GM19043 (cell line): Measurements from ENCODE around the gene B4GALT1.
"Not testable (repeated sequence)": the region's sequence is repeated elsewhere in the genome, so short reads cannot be mapped to it uniquely, and the experiment has no call there.

Experiments used
- ATAC-seq: cut with Tn5 transposase; IDR thresholded peaks from one replicate; pipeline ENCODE4 v1.9.1; 2021; ENCODE audit warnings: low read depth; ENCODE audit not compliant: unreplicated experiment

B4GALT1 gene

DNA sequence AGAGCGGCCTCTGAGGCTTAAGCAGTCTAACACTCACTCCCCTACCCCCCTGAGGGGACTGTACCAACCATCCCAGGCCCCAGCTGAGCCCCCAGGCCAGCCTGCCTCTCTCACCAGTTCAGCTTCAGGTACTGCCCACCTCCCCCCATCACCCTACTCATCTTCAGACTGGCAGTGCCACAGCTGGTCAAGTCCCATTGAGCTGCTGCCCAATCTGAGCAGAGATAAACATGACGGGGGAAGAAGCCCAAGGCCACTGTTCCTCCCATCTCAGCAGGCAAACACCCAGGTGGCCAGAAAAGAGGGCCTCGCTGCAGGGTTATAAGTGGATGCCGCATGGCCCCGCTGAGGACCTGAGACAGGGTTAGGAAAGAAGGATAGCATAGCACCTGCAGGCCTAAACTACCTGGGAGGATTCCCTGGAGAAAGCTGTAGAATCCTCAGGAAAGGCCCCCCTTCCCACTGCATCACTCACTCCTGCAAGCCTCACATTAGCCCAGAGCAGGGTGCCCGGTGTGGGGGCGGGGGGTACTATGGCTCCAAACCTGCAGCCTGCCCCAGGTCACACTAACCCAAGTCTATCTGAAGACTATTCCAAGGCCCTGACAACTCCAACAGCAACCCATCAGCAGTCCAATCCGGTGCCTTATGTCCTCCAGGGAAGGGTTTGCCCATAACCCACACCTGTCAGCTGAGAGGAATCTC, 3.6 kb downstream of the B4GALT1 start:
- ATAC-seq = no peak

DNA sequence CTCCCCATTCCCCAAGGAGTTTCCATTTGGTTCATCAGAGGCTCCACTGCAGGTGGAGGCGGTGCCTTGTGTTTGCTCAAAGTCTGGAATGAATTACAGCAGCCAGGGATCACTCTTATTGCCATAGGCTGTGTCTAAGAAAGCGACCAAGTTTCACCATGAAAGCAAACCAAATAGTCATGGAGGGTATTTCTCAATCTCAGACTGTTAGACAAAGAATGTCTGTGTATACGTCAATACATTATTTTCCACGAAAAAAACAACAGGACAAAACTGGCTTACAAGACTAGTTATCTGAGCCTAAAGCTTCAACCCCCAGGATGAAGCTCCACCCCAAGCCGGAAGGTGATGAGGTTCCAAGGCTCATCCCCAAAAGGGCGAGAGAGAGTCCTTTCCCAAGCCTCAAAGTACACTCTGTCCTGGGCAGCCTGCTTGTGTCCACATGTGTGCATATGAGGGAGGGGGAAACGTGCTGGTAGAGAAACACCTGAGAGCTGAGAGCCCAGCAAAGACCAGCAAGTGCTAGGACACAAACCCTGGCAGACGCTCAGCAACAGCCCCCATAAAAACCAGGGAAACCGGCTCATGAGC, 4.3 kb downstream of the B4GALT1 start:
- ATAC-seq = no peak

DNA sequence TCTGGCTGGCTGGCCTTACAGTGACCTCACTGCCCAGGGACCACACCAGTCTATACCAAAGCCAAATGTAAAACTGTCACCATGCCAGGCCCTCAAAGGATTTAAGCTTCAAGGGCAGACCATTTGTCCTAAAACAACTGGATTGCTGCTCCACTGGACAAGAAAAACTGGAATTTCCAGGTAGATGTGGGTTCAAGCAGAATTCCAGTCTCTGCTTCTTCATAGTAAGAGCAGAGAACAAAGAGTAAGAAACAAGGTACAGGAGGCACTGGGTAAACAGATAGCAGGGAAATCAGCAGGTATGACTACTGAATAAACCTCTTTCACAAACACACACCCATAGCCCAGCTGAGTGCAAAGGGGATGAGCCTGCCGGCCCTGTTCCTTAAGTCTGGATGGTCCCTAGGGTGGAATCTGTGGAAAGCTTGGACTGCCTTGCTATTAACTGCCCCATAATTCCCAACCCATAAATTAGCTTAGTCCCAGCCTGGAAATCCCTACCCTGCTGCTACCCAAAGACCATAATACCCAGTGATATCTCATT, 5.5 kb downstream of the B4GALT1 start:
- ATAC-seq = no peak

- peak; percentile 17 for ATAC-seq
Measured at GRCh38 chr9:33161011-33161588, 6.0 kb downstream of the B4GALT1 start.

DNA sequence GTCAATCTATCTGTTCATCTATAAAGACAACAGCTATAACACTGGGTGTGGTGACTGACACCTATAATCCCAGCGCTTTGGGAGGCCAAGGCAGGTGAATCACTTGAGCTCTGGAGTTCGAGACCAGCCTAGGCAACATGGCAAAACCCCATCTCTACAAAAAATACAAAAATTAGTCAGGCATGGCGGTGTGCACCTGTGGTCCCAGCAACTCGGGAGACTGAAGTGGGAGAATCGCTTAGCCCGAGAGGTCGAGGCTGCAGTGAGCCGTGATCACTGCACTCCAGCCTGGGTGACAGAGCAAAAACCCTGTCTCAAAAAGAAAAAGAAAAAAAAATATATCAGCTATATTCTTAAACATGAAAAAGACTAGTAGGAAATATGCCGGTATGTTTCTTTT, 6.7 kb downstream of the B4GALT1 start:
- ATAC-seq = not testable (repeated sequence)

- peak; percentile 25 for ATAC-seq
Measured at GRCh38 chr9:33159777-33160127, 7.4 kb downstream of the B4GALT1 start.

DNA sequence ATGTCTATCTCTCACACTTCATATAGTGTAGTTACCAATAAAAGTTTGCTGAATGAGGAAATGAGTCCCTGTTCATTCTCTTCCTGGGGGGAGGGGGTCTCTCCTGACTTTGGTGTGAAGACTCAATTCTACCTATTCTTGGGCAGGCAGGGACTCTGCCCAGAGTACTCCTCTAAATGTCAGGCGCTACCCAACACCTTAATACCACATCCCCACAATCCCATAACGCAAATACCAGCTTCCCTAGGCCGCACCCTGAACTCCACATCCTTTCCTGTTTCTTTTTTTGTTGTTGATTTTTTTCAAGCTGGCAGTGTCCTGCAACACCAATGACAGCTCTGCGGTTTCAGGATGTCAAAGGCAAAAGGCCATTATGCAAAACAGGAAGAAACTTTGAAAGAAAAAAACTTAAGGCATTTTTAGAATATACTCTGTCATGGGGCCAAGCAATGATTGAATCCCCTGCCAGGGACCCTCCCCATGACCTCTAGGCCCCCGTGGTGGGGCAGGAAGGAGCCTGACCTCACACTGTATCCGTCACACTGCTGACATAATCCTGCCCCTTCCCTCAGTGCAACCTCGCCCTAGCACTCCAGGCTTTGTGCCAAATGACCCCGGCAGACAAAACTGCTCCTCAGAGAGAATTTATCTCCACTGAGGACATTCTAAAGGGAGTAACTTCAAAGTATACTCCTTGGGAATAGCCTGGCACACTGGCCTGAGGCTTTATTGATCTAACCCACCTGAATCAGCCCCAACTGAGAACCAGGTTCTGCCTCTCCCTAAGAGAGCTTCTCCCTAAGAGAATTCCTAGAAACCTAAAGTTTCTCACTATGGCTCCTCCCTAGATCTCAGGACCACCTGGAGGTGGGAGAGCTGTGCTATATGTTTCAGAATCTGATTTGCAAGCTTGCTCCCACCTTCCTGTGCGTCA, 8.0 kb downstream of the B4GALT1 start:
- ATAC-seq = no peak

DNA sequence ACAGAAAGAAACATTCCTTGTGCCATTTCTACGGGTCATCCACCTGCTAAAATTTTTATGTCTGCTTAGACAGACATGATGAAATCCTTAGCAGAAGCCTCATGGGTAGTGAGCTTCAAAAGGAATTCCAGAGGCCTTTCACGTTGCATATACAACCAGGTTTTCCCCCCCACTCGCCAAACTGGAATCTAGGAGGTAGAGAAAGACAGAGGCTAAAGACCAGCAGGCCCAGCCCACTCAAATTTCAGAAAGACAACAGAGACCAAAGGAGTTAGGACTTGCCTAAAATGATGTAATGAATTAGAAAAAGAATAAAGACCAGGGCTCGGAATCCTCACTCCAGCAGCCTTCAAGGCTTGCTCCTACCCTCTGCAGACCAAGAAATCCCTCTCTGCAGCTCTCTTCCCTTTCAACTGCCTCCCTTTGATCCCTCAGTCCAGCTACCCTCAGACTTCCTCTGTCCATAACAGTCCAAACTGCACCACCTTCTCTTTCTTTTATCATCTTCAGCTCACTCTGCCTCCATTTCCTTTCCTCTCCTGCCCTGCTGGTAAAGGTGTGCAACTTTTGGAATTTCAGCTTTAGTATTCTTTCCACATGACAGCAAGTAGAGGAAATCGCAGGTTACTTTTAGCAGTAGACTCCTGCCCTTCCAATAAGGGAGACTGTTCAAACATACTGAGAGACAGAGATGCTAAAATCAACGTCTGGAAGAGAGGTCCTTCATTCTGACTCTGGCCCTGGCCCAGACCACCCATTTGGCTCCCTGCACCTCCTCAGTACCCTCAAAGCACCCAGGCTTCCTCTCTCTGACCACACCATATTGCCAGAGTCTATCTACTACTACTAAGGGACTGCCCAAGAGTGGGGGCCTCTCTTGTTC, 8.9 kb downstream of the B4GALT1 start:
- ATAC-seq = no peak

DNA sequence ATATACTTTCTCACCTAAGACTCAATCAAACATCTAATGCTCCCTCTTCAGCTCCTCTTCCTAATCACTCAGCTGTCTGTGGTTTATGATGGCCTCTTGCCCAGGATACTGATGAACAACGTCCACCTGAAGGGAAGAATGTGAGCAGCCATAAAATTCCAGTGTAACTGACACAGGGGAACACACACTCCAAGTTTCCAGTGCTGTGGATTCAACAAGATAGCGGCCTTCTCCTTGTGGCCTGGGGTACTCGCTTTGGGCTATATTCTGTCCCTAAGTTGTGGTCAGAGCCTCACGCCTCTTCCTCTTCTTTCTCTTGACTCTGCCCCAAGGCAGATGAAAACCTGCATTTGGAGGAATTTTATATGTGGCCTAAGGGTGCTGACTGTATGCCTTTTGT, 11.7 kb downstream of the B4GALT1 start:
- no peak for ATAC-seq

DNA sequence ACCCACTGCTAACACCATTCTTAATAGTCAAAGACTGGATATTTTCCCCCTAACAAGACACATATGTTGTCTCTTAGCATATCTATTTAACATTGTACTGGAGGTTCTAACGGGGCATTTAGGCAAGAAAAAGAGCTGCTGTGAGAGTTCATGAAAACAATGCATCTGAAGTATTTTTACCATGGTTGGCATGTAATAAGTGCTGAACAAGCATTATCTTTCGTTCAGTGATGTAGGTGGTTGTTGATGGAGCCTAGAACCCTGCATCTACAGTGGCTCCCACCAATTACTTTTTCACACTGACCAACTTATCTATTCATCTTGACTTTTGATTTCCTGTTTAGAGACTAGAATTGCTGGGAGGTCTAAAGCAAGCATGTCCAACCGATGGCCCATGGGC, 12.8 kb downstream of the B4GALT1 start:
- no peak for ATAC-seq

- peak; percentile 64 for ATAC-seq
Measured at GRCh38 chr9:33153666-33154065, 13.5 kb downstream of the B4GALT1 start.

DNA sequence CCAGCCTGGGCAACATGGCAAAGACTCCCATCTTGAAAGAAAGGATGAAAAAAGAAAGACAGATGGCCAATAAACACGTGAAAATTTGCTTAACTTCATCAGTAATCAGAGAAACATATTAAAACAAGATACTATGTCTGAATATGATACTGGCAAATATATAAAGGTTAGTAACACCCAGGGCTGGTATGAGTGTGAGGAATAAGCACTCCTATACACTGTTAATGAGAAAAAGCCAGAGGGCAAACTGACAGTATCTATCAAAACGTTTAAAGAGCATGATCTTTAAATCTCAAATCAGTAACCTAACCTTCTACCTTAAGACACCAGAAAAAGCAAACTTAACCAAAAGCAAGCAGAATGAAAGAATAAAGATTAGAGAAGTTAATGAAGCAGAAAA, 14.1 kb downstream of the B4GALT1 start:
- no peak for ATAC-seq

GRCh38 chr9:33151601-33152000, 15.5 kb downstream of the B4GALT1 start:
- ATAC-seq = no peak

DNA sequence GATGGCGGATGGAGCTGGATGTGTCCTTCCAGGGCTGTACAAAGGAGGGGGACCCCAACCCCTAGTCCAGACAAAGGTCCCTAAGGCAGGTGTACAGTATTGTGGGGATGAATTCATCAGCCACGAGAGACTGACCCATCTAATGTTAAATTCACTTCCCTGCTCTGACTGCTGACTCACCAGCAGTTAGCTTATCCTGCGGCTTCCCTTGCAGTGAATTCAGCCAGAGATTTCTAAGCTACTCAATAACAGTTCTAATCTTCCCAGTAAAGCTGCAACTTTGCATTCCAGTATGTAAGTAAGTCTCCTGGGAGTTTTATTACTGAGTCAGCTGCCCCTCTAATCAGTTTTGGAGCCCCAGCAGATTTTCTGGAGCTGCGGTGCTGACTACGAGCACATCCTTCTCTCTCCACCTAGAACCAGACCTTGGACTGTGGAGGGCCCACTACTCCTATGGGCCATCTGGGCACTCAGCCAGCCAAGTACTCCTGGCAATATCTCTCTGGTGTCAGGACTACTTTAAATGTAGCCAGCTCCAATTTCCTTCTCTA, 16.1 kb downstream of the B4GALT1 start:
- ATAC-seq = no peak

DNA sequence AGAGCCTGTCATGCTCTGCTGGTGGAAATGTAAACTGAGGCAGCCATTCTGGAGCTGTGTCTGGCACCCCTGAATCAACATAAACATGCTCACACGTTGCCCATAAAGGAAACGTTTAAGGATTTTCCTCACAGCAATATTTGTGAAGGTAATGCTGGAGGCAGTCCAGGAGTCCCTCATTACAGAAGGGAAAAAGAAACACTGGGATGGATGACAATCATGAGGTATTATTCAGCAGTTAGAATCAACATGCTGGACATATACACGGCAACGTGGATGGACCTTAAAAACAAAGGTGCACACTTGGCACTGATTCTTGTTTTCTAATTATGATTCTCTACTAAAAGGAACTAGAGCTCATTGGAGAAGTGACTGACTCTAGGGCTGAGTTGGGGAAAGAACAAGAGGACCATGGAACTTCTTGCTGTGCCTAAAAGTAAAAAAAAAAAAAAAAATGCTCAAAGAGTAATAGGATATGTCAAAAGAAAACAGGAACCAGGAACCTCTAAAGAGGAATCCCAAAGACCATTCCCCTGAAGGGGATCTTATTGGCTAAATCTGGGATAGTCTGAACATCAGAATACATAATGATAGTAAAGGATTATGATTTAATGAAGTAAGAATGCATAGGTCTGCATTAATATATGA, 18.6 kb downstream of the B4GALT1 start:
- ATAC-seq = no peak

DNA sequence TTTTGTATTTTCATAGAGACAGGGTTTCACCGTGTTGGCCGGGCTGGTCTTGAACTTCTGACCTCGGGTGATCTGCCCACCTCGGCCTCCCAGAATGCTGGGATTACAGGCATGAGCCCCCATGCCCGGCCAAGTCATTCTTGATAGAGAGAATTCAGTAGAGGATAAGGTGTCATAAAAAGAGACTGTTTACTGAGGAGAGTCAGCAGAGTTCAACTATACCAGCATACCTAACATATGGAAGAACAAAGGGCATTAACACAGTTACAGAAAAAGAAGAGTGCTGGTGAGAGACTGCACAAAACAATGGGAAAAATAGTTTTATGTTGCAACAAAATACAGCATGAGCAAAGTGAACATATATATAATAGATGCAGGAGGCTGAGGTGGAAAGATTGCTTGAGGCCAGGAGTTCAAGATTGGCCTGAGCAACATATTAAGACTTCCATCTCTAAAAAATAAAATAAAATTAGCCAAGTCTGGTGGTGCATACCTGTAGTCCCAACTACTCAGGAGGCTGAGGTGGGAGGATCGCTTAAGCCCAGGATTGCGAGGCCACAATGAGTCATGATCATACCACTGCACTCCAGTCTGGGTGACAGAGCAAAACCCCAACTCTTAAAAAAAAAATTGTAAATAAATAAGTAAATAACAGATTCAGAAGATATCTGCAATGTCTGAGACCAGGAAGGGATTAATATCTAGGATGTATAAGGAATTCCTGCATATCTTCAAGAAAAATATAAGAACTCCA, 19.5 kb downstream of the B4GALT1 start:
- no peak for ATAC-seq

- no peak for ATAC-seq
Measured at GRCh38 chr9:33146298-33146697, 20.8 kb downstream of the B4GALT1 start.

DNA sequence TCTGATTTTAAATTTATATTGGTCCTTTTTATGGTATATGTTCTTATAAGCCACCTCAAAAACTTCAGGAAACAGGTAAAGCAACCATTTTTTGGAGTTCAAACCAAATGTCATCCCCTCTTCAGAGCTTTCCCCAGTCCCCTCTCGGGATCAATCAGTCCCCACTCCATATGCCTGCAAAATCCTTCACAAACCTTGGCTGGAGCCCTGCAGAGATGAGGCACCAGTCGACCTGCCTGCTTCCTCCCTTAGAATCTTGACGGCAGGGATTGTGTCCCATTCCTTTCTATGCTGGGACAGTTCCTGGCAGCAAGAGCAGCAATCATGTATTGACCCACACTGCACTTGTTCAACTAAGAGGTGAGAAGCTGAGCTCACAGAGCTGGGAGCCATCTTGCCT, 22.6 kb downstream of the B4GALT1 start:
- ATAC-seq = no peak
